DMS153 treated with DMSO at 0.1 percent for 48 hours (cell line): ENCODE data around the gene NRP2.
A peak's percentile ranks its signal among the peaks of the same experiment; 100 is the strongest.

Experiments used
- DNase-seq: peaks from one replicate; lab custom pipeline; 2025; ENCODE audit not compliant: unreplicated experiment; lab: John Stamatoyannopoulos, UW

NRP2 gene

GRCh38 chr2:205682239-205682970, at the start of gene NRP2:
TSS of gene NRP2 (plus strand) at chr2:205682501. CDS start at chr2:205683291, 790 bp downstream.
- DNase-seq = peak; percentile 78

GRCh38 chr2:205633994-205634393, 48.3 kb upstream of the NRP2 start:
- no peak for DNase-seq

- DNase-seq = no peak
Measured at GRCh38 chr2:205636549-205637319, 45.6 kb upstream of the NRP2 start.

GRCh38 chr2:205637320-205637602, 45.0 kb upstream of the NRP2 start:
- DNase-seq = no peak

GRCh38 chr2:205637779-205638503, 44.4 kb upstream of the NRP2 start:
- DNase-seq = no peak

GRCh38 chr2:205640716-205641115, 41.6 kb upstream of the NRP2 start:
- no peak for DNase-seq

- DNase-seq = no peak
Measured at GRCh38 chr2:205642599-205643356, 39.5 kb upstream of the NRP2 start.

GRCh38 chr2:205643391-205643885, 38.9 kb upstream of the NRP2 start:
- no peak for DNase-seq

GRCh38 chr2:205644018-205644417, 38.3 kb upstream of the NRP2 start:
- peak; percentile 10 for DNase-seq

- DNase-seq = no peak
Measured at GRCh38 chr2:205646680-205647079, 35.6 kb upstream of the NRP2 start.

GRCh38 chr2:205650450-205650849, 31.9 kb upstream of the NRP2 start:
- no peak for DNase-seq

GRCh38 chr2:205650931-205651330, 31.4 kb upstream of the NRP2 start:
- DNase-seq = no peak

GRCh38 chr2:205651719-205652118, 30.6 kb upstream of the NRP2 start:
- DNase-seq = no peak

GRCh38 chr2:205654878-205655605, 27.3 kb upstream of the NRP2 start:
- no peak for DNase-seq

- no peak for DNase-seq
Measured at GRCh38 chr2:205655779-205656456, 26.4 kb upstream of the NRP2 start.

GRCh38 chr2:205656461-205656860, 25.8 kb upstream of the NRP2 start:
- DNase-seq = no peak

GRCh38 chr2:205656941-205657340, 25.4 kb upstream of the NRP2 start:
- DNase-seq = no peak

- DNase-seq = no peak
Measured at GRCh38 chr2:205657579-205657978, 24.7 kb upstream of the NRP2 start.

GRCh38 chr2:205658068-205658467, 24.2 kb upstream of the NRP2 start:
- no peak for DNase-seq

GRCh38 chr2:205658572-205658971, 23.7 kb upstream of the NRP2 start:
- DNase-seq = no peak
